MG63 (cell line): ENCODE results near the gene NTN5. TPM values are rescaled to one million over a fixed set of nuclear protein-coding genes. Genes with fewer than 3 reads are reported as not detected.
A peak's percentile ranks its signal among the peaks of the same experiment; 100 is the strongest.

Experiments
- DNase-seq: peaks from one replicate; pipeline ENCODE4 v3.0.0-alpha.2; 2020
- H3K27me3 ChIP-seq: fragments of 250-450 bp; sonication (Bioruptor Pico); 2 replicates; pipeline ENCODE4 v1.5.1; 2020; ENCODE audit warnings: mild to moderate bottlenecking, moderate library complexity
- H3K36me3 ChIP-seq: fragments of 250-450 bp; sonication (Bioruptor Pico); 2 replicates; pipeline ENCODE4 v1.5.1; 2020; ENCODE audit warnings: mild to moderate bottlenecking, moderate library complexity
- H3K4me3 ChIP-seq: fragments of 250-450 bp; sonication (Bioruptor Pico); 2 replicates; pipeline ENCODE4 v1.5.1; 2020; ENCODE audit warnings: mild to moderate bottlenecking, moderate library complexity
- H3K9me3 ChIP-seq: fragments of 250-450 bp; sonication (Bioruptor Pico); 2 replicates; pipeline ENCODE4 v1.5.1; 2020; ENCODE audit warnings: mild to moderate bottlenecking, moderate library complexity
- total RNA-seq: library from RNA; depleted of rRNA; stranded (reverse); fragments of >200 nt; shearing (Covaris generic); gene quantifications from 2 replicates; pipeline ENCODE4 v1.2.3, GENCODE V29; 2014; ENCODE audit warnings: low replicate concordance

Gene NTN5
- total RNA-seq, 1 experiment from 2014 or later: not detected

- no peaks in the 10 kb centered on the region for H3K27me3 ChIP-seq
- peaks cover 36% of the 10 kb centered on the region for H3K36me3 ChIP-seq
- no peak for DNase-seq
- H3K9me3 ChIP-seq: no peaks in the 10 kb centered on the region
- H3K4me3 ChIP-seq: no peak overlapping the region
These were observed 42.3 kb downstream of the NTN5 start for GRCh38 chr19:48630296-48631063.

GRCh38 chr19:48629599-48630295, 43.1 kb downstream of the NTN5 start:
- no peaks in the 10 kb centered on the region for H3K27me3 ChIP-seq
- H3K36me3 ChIP-seq: peaks cover 34% of the 10 kb centered on the region
- no peak overlapping the region for H3K4me3 ChIP-seq
- H3K9me3 ChIP-seq: no peaks in the 10 kb centered on the region
- no peak for DNase-seq

GRCh38 chr19:48629297-48629598, 43.6 kb downstream of the NTN5 start:
- no peak overlapping the region for H3K4me3 ChIP-seq
- no peak for DNase-seq
- H3K27me3 ChIP-seq: no peaks in the 10 kb centered on the region
- H3K9me3 ChIP-seq: no peaks in the 10 kb centered on the region
- H3K36me3 ChIP-seq: peaks cover 33% of the 10 kb centered on the region

GRCh38 chr19:48628486-48629296, 44.1 kb downstream of the NTN5 start:
- H3K36me3 ChIP-seq: peaks cover 36% of the 10 kb centered on the region
- H3K27me3 ChIP-seq: no peaks in the 10 kb centered on the region
- no peaks in the 10 kb centered on the region for H3K9me3 ChIP-seq
- DNase-seq: no peak
- H3K4me3 ChIP-seq: no peak overlapping the region

GRCh38 chr19:48627865-48628314, 44.9 kb downstream of the NTN5 start:
- Histone ChIP-seq H3K4me3 (no peak overlapping the region), H3K9me3 (no peaks in the 10 kb centered on the region), H3K36me3 (peaks cover 41% of the 10 kb centered on the region), H3K27me3 (no peaks in the 10 kb centered on the region)
- DNase-seq: no peak

- no peak for DNase-seq
- Histone ChIP-seq H3K27me3 (no peaks in the 10 kb centered on the region), H3K36me3 (peaks cover 42% of the 10 kb centered on the region), H3K9me3 (no peaks in the 10 kb centered on the region), H3K4me3 (no peak overlapping the region)
These were observed 45.5 kb downstream of the NTN5 start for GRCh38 chr19:48627201-48627864.

- Histone ChIP-seq H3K9me3 (no peaks in the 10 kb centered on the region), H3K4me3 (no peak overlapping the region), H3K36me3 (peaks cover 47% of the 10 kb centered on the region), H3K27me3 (no peaks in the 10 kb centered on the region)
- DNase-seq: no peak
These were observed 46.9 kb downstream of the NTN5 start for GRCh38 chr19:48625891-48626327.

GRCh38 chr19:48624791-48625723, 47.8 kb downstream of the NTN5 start:
- Histone ChIP-seq H3K4me3 (no peak overlapping the region), H3K9me3 (no peaks in the 10 kb centered on the region), H3K27me3 (no peaks in the 10 kb centered on the region), H3K36me3 (peaks cover 40% of the 10 kb centered on the region)
- DNase-seq: no peak

GRCh38 chr19:48624067-48624594, 48.7 kb downstream of the NTN5 start:
- DNase-seq: no peak
- H3K36me3 ChIP-seq: peaks cover 31% of the 10 kb centered on the region
- H3K27me3 ChIP-seq: no peaks in the 10 kb centered on the region
- no peaks in the 10 kb centered on the region for H3K9me3 ChIP-seq
- H3K4me3 ChIP-seq: no peak overlapping the region

- no peaks in the 10 kb centered on the region for H3K9me3 ChIP-seq
These were observed 49.2 kb downstream of the NTN5 start for GRCh38 chr19:48623556-48624066.

GRCh38 chr19:48619692-48620585, 52.9 kb downstream of the NTN5 start:
- no peaks in the 10 kb centered on the region for H3K9me3 ChIP-seq
- no peak for DNase-seq
- H3K27me3 ChIP-seq: no peaks in the 10 kb centered on the region
- peaks cover 58% of the 10 kb centered on the region for H3K36me3 ChIP-seq
- peak overlapping the region; percentile 87 for H3K4me3 ChIP-seq

More at GRCh38 chr19:48623556-48624066, 49.2 kb downstream of the NTN5 start:
- DNase-seq: no peak
- no peak overlapping the region for H3K4me3 ChIP-seq
- no peaks in the 10 kb centered on the region for H3K27me3 ChIP-seq
- H3K36me3 ChIP-seq: peaks cover 33% of the 10 kb centered on the region

- Histone ChIP-seq H3K36me3 (peaks cover 66% of the 10 kb centered on the region), H3K27me3 (no peaks in the 10 kb centered on the region), H3K4me3 (peak within 1 kb of the TSS; percentile 87), H3K9me3 (no peaks in the 10 kb centered on the region)
- peak; percentile 100 for DNase-seq
These were observed 53.7 kb downstream of the NTN5 start, which contains the start of the genes RPL18 and SPHK2 for GRCh38 chr19:48618916-48619691. RPL18 (minus strand) TSS chr19:48619178; CDS start chr19:48619143, 35 bp downstream. SPHK2 (plus strand) TSS chr19:48619506; CDS start chr19:48620515, 1,009 bp downstream.

- no peaks in the 10 kb centered on the region for H3K27me3 ChIP-seq
- H3K4me3 ChIP-seq: peak overlapping the region; percentile 87
- H3K36me3 ChIP-seq: peaks cover 61% of the 10 kb centered on the region
- DNase-seq: no peak
- no peaks in the 10 kb centered on the region for H3K9me3 ChIP-seq
These were observed 54.4 kb downstream of the NTN5 start for GRCh38 chr19:48618278-48618915.
